Measurements from ENCODE around the gene KCNQ1. TPM values are rescaled to one million over a fixed set of nuclear protein-coding genes. Genes with fewer than 3 reads are reported as not detected.

KCNQ1 gene
- total RNA-seq, 2 experiments from 2014 or later = 24.2 to 26.6 TPM

DNA sequence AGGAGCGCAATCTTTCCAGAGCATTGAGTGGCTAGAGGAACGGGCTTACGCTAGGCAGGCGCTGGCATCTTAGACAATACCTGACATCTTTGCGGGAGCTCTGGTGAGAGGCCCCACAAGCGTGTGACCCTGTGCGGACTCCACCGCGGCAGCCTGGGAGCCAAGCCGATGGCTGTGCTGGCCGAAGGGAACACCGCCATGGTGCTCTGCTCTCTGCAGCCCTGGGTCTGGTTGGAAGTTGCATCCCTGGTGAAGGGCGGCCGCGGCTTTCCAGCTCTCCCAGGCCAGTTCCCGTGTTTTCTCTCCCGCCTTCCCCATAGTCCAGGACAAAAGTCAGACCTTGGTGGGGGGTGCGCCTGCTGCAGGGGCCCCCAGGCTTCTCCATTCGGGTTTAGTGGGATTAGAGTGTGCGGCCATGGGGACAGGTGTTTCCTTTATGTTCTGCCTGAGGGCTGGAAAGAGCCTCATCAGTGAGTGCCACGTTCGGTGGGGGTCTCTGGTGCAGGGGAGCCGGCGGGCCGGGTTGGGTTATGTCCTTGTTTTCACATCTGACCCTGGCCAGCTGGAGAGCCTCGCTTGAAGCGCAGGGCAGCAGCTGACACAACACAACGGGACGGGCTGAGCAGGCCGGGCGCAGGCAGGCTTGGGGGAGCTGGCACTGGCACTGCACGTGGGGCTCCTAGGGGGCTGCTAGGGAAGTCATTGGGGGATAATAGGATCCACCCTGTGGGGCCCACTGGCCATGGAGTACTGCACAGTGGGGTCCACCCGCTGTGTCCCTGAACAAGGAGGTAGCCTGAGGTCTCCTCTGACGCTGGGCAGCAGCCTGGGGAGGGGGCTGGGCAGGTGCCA, 94.8 kb downstream of the KCNQ1 start:
- ATAC-seq (ENCODE audit: low read depth) = no peak
- DNase-seq = peak; percentile 20
- Mint-ChIP-seq H3K27ac (no peak overlapping the region), H3K9me3 (no peaks in the 10 kb centered on the region), H3K27me3 (no peaks in the 10 kb centered on the region), H3K4me1 (peaks cover 7% of the 10 kb centered on the region), H3K4me3 (no peak overlapping the region), H3K36me3 (no peaks in the 10 kb centered on the region)
- POLR2A ChIA-PET = no interaction called here

DNA sequence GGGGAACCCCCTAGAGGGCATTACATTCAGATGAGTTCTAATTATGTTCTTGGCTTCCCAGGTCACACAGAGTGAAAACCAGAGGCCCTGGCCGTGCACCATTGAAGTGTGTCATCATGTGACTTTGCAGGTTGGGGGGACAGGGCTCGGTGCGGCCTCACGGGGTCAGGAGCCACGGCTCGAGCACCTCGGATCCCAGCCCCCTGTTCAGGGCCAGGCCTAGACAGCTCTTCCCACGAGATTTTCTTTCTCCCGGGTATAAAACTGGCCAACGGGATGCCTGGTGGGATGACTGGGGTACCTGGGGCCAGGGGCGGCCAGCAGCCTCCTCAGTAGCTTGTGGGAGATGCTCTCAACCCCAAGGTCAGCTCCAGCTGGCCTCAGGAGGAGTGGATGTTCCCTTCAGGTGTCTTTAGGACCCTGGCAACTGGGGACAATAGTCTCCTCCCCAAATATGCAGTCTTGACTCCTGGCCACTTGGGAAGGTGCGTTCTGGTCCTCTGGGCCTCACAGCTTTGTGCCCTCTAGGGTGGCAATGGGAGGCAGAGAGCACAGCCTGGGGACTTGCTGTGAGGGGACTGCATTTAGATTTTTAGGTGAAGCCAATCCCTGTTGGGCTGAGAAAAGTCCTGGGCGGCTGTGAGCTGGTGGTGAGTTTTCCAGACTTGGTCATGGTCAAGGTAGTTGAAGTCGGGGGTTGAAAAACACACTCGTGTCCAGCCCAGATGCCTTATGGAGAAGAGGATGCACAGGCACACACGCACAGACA, 95.6 kb downstream of the KCNQ1 start:
- no peak overlapping the region for H3K4me3 Mint-ChIP-seq
- H3K27ac Mint-ChIP-seq = no peak overlapping the region
- H3K36me3 Mint-ChIP-seq = no peaks in the 10 kb centered on the region
- H3K9me3 Mint-ChIP-seq = no peaks in the 10 kb centered on the region
- H3K27me3 Mint-ChIP-seq = no peaks in the 10 kb centered on the region
- DNase-seq (no peak), ATAC-seq (ENCODE audit: low read depth) (no peak)
- POLR2A ChIA-PET = no interaction called here
- peaks cover 9% of the 10 kb centered on the region for H3K4me1 Mint-ChIP-seq

DNA sequence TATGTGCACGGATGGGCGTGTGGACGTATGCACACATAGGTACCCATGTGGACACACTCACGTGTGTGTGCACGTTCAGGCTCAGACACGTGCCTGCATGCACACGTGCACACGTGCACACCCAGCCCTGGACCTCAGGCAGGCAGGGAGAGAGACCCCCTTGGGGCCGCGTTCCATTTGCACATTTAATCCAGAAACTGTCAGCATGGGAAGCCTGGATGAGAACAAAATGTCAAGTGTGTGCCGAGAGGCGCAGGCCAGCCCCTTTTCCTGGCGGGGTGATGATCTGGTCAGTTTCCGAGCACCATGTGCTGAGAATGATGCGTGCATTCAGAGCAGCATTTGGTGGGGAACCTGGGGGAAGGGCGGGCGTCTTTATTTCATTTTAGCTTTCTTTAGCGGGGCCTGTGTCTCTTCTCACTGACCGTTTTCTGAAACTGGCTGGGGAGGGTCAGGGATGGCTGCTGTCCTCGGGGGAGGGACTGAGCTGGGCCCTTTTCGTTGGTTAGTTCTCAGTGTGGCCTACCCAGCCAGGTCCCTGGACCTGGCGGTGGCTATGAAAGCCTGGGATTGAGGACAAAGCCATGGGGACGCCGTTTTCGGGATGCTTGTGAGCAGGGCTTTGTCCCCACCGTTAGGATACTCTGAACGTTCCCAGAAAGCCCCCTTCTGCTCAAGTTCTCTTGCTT, 96.3 kb downstream of the KCNQ1 start:
- no peak overlapping the region for H3K4me3 Mint-ChIP-seq
- no peaks in the 10 kb centered on the region for H3K36me3 Mint-ChIP-seq
- H3K4me1 Mint-ChIP-seq = peaks cover 9% of the 10 kb centered on the region
- H3K9me3 Mint-ChIP-seq = no peaks in the 10 kb centered on the region
- ATAC-seq (ENCODE audit: low read depth) = no peak
- POLR2A ChIA-PET = no interaction called here
- DNase-seq = no peak
- no peaks in the 10 kb centered on the region for H3K27me3 Mint-ChIP-seq
- no peak overlapping the region for H3K27ac Mint-ChIP-seq

DNA sequence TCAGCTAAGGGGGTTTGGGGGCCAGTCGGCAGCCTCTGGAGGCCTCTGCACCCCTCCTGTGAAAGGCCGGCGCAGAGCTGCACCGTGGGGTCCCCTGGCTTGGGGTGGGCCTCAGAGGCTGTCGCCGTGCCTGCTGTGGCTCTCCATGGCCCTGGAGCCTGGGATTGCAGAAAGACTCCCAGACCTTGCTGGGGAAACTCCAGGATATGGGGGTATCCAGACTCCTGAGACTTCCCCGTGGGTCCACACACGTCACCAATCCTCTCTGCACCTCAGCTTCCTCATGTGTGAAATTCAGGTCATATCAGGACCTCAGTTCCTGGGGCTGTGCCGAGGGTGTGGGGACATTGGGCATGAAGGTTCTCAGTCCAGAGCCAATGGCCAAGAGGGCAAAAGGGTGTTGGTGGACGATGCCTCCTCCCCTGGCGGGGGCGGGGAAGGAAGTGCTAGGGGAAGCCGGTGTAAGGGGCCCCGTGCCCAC, 97.1 kb downstream of the KCNQ1 start:
- POLR2A ChIA-PET = no interaction called here
- Mint-ChIP-seq H3K4me3 (no peak overlapping the region), H3K9me3 (no peaks in the 10 kb centered on the region), H3K27me3 (no peaks in the 10 kb centered on the region), H3K4me1 (peaks cover 9% of the 10 kb centered on the region), H3K27ac (no peak overlapping the region), H3K36me3 (no peaks in the 10 kb centered on the region)
- ATAC-seq (ENCODE audit: low read depth) (no peak), DNase-seq (peak; percentile 26)

DNA sequence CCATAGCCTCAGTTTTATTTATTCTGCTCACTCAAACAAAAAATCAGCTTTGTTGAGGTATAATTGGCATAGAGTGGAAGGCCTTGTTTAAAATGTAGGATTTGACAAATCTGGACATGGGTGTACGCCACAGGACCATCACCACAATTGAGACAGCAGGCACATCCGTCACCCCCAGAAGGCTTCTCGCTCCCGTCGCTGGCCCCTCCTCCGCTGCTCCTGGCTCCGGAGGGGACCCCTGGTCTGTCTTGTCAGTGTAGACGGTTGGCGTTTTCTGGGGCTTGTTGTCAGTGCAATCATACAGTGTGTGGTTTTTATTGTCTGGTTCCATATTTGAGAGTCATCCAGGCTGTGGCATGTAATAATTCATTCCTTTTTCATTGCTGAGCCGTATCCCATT, 97.6 kb downstream of the KCNQ1 start:
- H3K9me3 Mint-ChIP-seq = no peaks in the 10 kb centered on the region
- H3K27ac Mint-ChIP-seq = no peak overlapping the region
- POLR2A ChIA-PET = no interaction called here
- peaks cover 9% of the 10 kb centered on the region for H3K4me1 Mint-ChIP-seq
- no peak for ATAC-seq (ENCODE audit: low read depth)
- H3K27me3 Mint-ChIP-seq = no peaks in the 10 kb centered on the region
- H3K4me3 Mint-ChIP-seq = no peak overlapping the region
- DNase-seq = no peak
- H3K36me3 Mint-ChIP-seq = no peaks in the 10 kb centered on the region

DNA sequence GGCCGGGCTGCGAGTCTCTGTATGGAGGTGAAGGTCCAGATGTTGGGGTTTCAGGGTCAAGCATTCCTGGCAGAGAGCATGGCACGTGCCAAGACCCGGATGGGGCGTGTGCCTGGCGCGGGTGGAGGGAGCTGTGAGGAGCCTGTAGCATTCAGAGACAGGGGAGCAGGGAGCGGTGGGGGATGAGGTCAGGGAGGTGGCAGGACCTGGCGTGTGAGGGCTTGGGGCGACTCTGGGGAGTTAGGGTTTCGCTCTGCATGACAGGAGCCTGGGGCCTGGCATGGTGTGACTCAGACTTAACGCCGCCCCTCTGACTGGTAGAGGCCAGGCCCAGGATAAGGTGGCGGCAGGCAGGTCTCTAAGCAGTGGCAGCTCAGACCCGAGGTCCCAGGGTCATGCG, 103.0 kb downstream of the KCNQ1 start:
- Mint-ChIP-seq H3K4me1 (peaks cover 7% of the 10 kb centered on the region), H3K27me3 (no peaks in the 10 kb centered on the region), H3K9me3 (no peaks in the 10 kb centered on the region), H3K27ac (no peak overlapping the region), H3K4me3 (no peak overlapping the region), H3K36me3 (no peaks in the 10 kb centered on the region)
- DNase-seq (no peak), ATAC-seq (ENCODE audit: low read depth) (no peak)
- POLR2A ChIA-PET = no interaction called here

- DNase-seq (no peak), ATAC-seq (ENCODE audit: low read depth) (no peak)
- H3K27ac Mint-ChIP-seq = no peak overlapping the region
- H3K4me1 Mint-ChIP-seq = peaks cover 4% of the 10 kb centered on the region
- H3K4me3 Mint-ChIP-seq = no peak overlapping the region
- POLR2A ChIA-PET = no interaction called here
- no peaks in the 10 kb centered on the region for H3K36me3 Mint-ChIP-seq
- no peaks in the 10 kb centered on the region for H3K27me3 Mint-ChIP-seq
- H3K9me3 Mint-ChIP-seq = no peaks in the 10 kb centered on the region
These were observed 103.8 kb downstream of the KCNQ1 start for GRCh38 chr11:2548596-2548995.

DNA sequence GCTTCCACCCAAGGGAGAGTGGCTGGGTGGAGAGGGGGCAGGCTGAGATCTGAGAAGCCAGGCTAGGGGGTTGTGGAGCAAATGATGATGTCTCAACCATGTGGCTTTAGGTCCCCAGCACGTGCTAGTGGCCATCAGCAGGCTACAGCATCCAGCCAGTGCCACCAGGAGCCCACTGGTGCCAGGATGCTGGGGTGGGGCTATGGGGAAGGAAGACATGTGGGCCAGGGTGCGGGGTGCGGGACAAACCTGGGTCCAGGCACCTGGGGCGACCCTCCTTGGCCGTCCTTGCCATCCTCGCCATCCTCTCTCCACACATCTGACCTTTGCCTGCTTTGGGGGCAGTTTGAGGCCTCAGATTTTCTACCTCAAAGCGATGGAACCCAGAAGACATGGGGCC, 104.3 kb downstream of the KCNQ1 start:
- no peak overlapping the region for H3K27ac Mint-ChIP-seq
- no peaks in the 10 kb centered on the region for H3K27me3 Mint-ChIP-seq
- DNase-seq (peak; percentile 19), ATAC-seq (ENCODE audit: low read depth) (no peak)
- H3K36me3 Mint-ChIP-seq = no peaks in the 10 kb centered on the region
- H3K4me1 Mint-ChIP-seq = peaks cover 4% of the 10 kb centered on the region
- no peak overlapping the region for H3K4me3 Mint-ChIP-seq
- H3K9me3 Mint-ChIP-seq = no peaks in the 10 kb centered on the region
- POLR2A ChIA-PET = no interaction called here

GRCh38 chr11:2549491-2549875, 104.7 kb downstream of the KCNQ1 start:
- DNase-seq (peak; percentile 17), ATAC-seq (ENCODE audit: low read depth) (no peak)
- Mint-ChIP-seq H3K9me3 (no peaks in the 10 kb centered on the region), H3K27ac (no peak overlapping the region), H3K27me3 (no peaks in the 10 kb centered on the region), H3K4me1 (peaks cover 4% of the 10 kb centered on the region), H3K36me3 (no peaks in the 10 kb centered on the region), H3K4me3 (no peak overlapping the region)
- POLR2A ChIA-PET = no interaction called here

- H3K4me3 Mint-ChIP-seq = no peak overlapping the region
- POLR2A ChIA-PET = no interaction called here
- no peaks in the 10 kb centered on the region for H3K27me3 Mint-ChIP-seq
- DNase-seq (peak; percentile 23), ATAC-seq (ENCODE audit: low read depth) (no peak)
- H3K9me3 Mint-ChIP-seq = no peaks in the 10 kb centered on the region
- peaks cover 3% of the 10 kb centered on the region for H3K4me1 Mint-ChIP-seq
- H3K27ac Mint-ChIP-seq = no peak overlapping the region
- H3K36me3 Mint-ChIP-seq = no peaks in the 10 kb centered on the region
These were observed 105.2 kb downstream of the KCNQ1 start for GRCh38 chr11:2549876-2550605.

- no peak for ATAC-seq (ENCODE audit: low read depth)
- H3K27me3 Mint-ChIP-seq = no peaks in the 10 kb centered on the region
- no peak overlapping the region for H3K4me3 Mint-ChIP-seq
- no peak overlapping the region for H3K27ac Mint-ChIP-seq
- no peak for DNase-seq
- POLR2A ChIA-PET = no interaction called here
- no peaks in the 10 kb centered on the region for H3K9me3 Mint-ChIP-seq
- H3K4me1 Mint-ChIP-seq = peaks cover 2% of the 10 kb centered on the region
- no peaks in the 10 kb centered on the region for H3K36me3 Mint-ChIP-seq
These were observed 105.8 kb downstream of the KCNQ1 start for GRCh38 chr11:2550606-2550970.

DNA sequence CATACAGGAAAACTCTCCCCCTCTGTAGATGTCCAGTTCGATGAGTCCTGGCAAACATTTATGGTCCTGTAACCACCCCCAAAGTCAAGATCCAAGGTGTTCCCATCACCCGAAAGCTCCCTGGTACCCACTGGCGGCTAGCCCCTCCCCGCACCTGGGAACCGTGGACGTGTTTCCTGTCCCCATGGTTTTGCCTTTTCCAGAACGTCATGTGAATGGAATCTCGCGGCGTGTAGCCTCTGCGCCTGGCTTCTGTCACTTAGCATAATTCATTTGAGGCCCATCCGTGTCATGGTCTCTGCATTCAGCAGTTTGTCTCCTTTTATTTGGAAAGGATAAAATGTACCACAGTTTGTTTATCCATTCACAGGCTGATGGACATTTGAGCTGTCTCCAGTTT, 106.3 kb downstream of the KCNQ1 start:
- POLR2A ChIA-PET = no interaction called here
- Mint-ChIP-seq H3K9me3 (no peaks in the 10 kb centered on the region), H3K27ac (no peak overlapping the region), H3K4me3 (no peak overlapping the region), H3K36me3 (no peaks in the 10 kb centered on the region), H3K4me1 (peaks cover 2% of the 10 kb centered on the region), H3K27me3 (no peaks in the 10 kb centered on the region)
- ATAC-seq (ENCODE audit: low read depth) = no peak
- DNase-seq = no peak

DNA sequence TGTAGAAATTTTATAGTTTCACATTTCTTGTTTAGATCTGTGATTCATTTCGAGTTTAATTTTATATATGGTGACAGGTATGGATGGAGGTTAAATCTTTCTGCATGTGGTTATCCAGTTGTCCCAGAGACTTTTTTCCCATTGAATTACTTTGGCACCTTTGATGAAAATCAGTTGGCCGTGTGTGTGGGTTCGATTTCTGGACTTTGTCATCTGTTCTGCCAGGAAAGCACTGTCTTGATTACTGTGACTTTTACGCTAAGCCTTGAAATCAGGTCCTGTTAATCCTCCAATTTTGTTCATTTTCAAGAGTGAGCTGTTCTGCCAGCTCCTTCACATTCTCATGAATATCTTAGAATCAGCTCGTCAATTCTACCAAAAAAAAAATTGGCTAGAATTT, 107.4 kb downstream of the KCNQ1 start:
- POLR2A ChIA-PET = no interaction called here
- no peaks in the 10 kb centered on the region for H3K36me3 Mint-ChIP-seq
- H3K9me3 Mint-ChIP-seq = no peaks in the 10 kb centered on the region
- H3K27ac Mint-ChIP-seq = no peak overlapping the region
- no peak for ATAC-seq (ENCODE audit: low read depth)
- DNase-seq = no peak
- H3K27me3 Mint-ChIP-seq = no peaks in the 10 kb centered on the region
- H3K4me1 Mint-ChIP-seq = peaks cover 2% of the 10 kb centered on the region
- H3K4me3 Mint-ChIP-seq = no peak overlapping the region
